NB4 (cell line): ENCODE data around the gene PRKG1.

Experiments used
- CTCF ChIP-seq: IDR thresholded peaks from one replicate; pipeline ENCODE4 v1.5.1; 2012; ENCODE audit warnings: low read depth, low read length
- POLR2A ChIP-seq: IDR thresholded peaks from 2 replicates; pipeline ENCODE4 v1.6.1; 2011; ENCODE audit warnings: mild to moderate bottlenecking; ENCODE audit not compliant: insufficient read length; ENCODE audit errors: extremely low read depth

GRCh38 chr10:52064084-52064845 lies 990.0 kb downstream of the PRKG1 start:
- TF ChIP-seq CTCF (no peak), POLR2A (no peak)
